HG03354 (cell line): ENCODE measurements around the gene OR5K4.
"Not testable (repeated sequence)": the region's sequence is repeated elsewhere in the genome, so short reads cannot be mapped to it uniquely, and the experiment has no call there.

Experiments used
- ATAC-seq: cut with Tn5 transposase; IDR thresholded peaks from one replicate; pipeline ENCODE4 v1.9.1; 2021; ENCODE audit warnings: mild to moderate bottlenecking; ENCODE audit not compliant: unreplicated experiment, poor library complexity, severe bottlenecking

Gene OR5K4

DNA sequence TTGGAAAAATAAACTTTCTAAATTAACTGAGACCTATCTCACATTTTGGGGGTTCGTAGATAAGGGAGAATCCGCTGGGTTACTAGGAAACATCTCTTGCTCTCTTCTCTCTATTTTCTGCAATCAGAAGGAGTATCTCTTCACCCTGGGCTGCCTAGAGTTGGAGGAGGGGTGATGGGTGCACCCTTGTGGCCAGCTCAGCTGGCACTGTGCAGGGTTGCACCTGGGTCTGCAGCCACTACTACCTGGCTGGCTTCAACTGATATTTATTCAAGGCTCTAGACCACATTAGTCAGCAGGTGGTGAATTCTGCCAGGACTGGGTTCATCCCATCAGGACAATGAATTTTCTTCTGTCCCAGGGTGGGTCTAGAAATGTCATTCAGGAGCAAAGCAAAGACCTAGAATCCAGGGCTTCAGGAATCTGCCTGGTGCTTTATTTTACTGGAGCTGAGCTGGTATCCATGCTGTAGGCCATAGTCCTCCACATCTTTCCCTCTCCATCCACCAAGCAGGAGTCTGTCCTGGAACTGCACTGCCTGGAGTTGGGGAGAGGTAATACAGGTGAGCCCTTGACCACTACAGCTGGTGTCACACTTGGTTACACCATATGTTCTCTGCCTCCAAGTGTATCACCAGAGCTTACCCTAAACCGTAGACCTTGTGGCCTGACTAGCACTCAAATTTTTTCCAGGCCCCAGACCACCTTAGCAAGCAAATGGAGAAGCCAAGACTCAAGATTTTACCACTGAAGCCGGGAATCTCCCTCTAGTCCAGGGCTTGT lies 14.0 kb downstream of the OR5K4 start:
- ATAC-seq: no peak

DNA sequence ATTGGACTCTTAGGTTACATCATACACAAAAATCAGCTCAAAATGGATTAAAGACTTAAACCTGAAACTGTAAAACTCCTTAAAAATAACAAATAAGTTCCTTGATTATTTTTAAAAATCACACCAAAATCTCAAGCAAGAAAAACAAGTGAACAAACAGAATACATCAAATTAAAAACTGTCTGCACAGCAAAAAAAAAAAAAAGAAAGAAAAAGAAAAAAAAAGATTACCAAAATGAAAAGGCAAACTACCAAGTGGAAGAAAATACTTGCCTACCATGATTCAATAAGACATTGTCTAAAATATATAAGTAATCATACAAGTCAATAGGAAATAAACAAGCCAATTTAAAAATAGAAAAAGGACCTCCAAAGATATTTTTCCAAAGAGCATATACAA lies 17.5 kb downstream of the OR5K4 start:
- no peak for ATAC-seq

GRCh38 chr3:98371853-98372252 lies 18.2 kb downstream of the OR5K4 start:
- no peak for ATAC-seq

DNA sequence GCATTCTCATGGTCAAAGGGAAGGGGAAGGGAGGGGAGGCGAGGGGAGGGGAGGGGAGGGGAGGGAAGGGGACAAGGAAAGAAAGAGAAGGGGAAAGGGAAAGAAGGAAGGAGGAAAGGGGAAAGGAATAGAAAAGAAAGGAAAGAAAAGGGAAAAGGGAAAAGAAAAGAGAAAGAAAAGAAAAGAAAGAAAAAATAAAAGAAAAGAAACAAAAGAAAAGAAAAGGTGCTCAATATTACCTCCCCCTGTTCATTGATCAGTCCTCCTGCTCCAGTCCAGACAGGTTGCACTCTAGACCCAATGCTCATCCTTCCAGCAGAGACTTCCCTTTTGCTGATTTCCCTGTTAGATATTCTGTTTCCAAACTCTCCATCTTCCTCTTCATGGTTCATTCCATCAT lies 18.8 kb downstream of the OR5K4 start:
- no peak for ATAC-seq

DNA sequence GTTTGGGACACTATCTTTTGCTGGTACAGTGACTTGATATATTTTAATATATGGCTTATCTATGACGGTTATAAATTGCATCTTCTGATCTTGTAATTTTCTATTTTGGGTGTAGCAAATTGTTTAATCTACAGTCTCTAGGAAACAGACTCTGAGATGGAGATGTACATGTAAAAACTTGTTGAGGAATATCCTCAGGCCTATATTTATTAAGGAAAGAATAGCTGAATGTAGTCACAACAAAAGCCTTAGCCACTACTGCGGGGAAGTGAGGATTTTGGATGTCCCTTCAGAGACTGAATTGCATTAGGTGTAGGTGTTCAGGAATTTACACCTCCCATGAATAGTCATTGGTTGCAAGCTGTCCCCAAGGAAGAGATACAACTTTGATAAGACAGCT lies 23.0 kb downstream of the OR5K4 start:
- no peak for ATAC-seq

DNA sequence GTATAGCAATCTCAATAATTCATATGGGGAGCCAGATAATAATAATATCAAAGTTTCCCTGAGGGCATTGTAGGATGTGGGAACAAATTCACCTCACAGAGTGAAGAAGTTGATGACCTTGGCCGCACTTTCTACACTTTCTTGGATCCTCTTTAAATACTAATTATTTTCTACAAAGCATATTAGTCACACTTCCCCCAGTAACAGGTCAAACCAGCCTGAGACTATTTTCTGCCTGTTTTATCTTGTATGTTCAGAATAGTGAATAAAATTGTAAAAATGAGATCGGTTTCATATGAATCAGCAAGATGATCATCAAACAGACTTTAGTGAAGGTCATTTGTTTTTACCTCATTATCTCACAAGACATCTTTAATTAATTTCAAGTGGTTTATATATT lies 34.5 kb downstream of the OR5K4 start:
- no peak for ATAC-seq

GRCh38 chr3:98390366-98390765 lies 36.7 kb downstream of the OR5K4 start, which contains the start of gene OR5K3:
TSS of gene OR5K3 (plus strand) at chr3:98390666. CDS start at chr3:98390666, 0 bp downstream.
- no peak for ATAC-seq

GRCh38 chr3:98395101-98395500 lies 41.4 kb downstream of the OR5K4 start:
- ATAC-seq: no peak

- ATAC-seq: not testable (repeated sequence)
Observed at GRCh38 chr3:98396482-98396881, 42.8 kb downstream of the OR5K4 start.

DNA sequence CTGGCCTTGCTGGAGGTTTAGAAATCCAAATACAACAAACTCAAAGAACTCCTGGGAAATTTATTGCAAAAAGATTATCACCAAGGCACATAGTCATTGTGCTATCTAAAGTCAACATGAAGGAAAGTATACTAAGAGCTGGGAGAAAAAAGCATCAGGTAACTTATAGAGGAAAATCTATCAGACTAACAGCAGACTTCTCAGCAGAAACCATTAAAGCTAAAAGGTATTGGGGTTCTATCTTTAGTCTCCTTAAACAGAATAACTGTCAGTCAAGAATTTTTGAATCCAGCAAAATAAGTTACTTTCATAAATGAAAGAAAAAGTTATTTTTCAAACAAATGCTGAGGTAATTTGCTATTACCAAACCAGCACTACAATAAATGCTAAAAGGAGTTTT lies 44.9 kb downstream of the OR5K4 start:
- ATAC-seq: no peak

- ATAC-seq: no peak
Observed at GRCh38 chr3:98402507-98402906, 48.9 kb downstream of the OR5K4 start.

DNA sequence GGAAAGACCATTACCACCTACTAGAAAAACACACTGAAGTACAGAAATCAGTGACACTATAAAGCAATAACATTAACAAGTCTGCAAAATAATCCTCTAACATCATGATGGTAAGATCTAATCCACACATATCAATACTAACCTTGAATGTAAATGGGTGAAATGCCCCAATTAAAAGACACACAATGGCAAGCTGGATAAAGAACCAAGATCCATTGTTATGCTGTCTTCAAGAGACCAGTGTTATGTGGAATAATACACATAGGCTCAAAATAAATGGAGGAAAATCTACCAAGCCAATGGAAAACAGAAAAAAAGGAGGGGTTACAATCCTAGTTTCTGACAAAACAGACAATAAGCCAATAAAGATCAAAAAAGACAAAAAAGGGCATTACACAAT lies 50.4 kb downstream of the OR5K4 start:
- ATAC-seq: no peak
